Breast epithelium (tissue), 4 donors: ENCODE results near the gene NUDT6. TPM values are rescaled to one million over a fixed set of nuclear protein-coding genes. Genes with fewer than 3 reads are reported as not detected.

Experiments
- DNase-seq, 2 donors: peaks; one replicate each; pipeline ENCODE4 v3.0.0-alpha.2; 2019; ENCODE audit warnings: low spot score in 2 of 2
- H3K27ac ChIP-seq, 2 donors: fragments of 200-600 bp; sonication (generic) in 1 of 2; one replicate each; pipeline ENCODE4 v1.5.1; 2016 to 2019; ENCODE audit warnings: mild to moderate bottlenecking in 1 of 2
- H3K27me3 ChIP-seq, 2 donors: fragments of 200-600 bp; sonication (generic) in 1 of 2; one replicate each; pipeline versions ENCODE4 v1.5.1 to v1.6.0; 2017 to 2019; ENCODE audit warnings: control low read depth in 1 of 2, mild to moderate bottlenecking in 1 of 2
- H3K36me3 ChIP-seq: fragments of 200-600 bp; one replicate; pipeline ENCODE4 v1.5.1; 2019
- H3K4me1 ChIP-seq, 2 donors: fragments of 200-600 bp; sonication (generic); one replicate each; pipeline ENCODE4 v1.5.1; 2016 to 2019; ENCODE audit warnings: control low read depth in 1 of 2
- H3K4me3 ChIP-seq, 3 donors: fragments of 200-600 bp; sonication (generic); 1 replicate in 2 of 3; 2 replicates in 1 of 3; pipeline ENCODE4 v1.5.1; 2016 to 2019; ENCODE audit warnings: mild to moderate bottlenecking in 3 of 3, moderate library complexity in 2 of 3
- H3K9me3 ChIP-seq, 2 donors: fragments of 200-600 bp; sonication (generic) in 1 of 2; one replicate each; pipeline ENCODE4 v1.5.1; 2016 to 2019; ENCODE audit warnings: control low read depth in 1 of 2
- CTCF ChIP-seq, 3 donors: fragments of 450-650 bp; IDR thresholded peaks; one replicate each; pipeline ENCODE4 v1.5.1; 2016 to 2017; ENCODE audit warnings: antibody characterized with exemption in 3 of 3, mild to moderate bottlenecking in 3 of 3, moderate library complexity in 3 of 3
- POLR2A ChIP-seq: fragments of 450-650 bp; IDR thresholded peaks from one replicate; pipeline ENCODE4 v1.6.1; 2016; ENCODE audit warnings: antibody characterized with exemption, mild to moderate bottlenecking, moderate library complexity
- POLR2AphosphoS5 ChIP-seq, 3 donors: sonication (generic); formaldehyde crosslinking; IDR thresholded peaks; one replicate each; pipeline ENCODE4 v1.6.1; 2017; ENCODE audit warnings: antibody characterized with exemption in 3 of 3
- intact Hi-C: fragments of 100-400 bp; cut with DNase I; formaldehyde crosslinking; loops from one replicate; pipeline ENCODE4 v1.15.1; 2023; ENCODE audit warnings: low total_unique reads
- total RNA-seq, 3 donors: library from RNA; depleted of rRNA; stranded (reverse); fragments of >200 nt; gene quantifications; one replicate each; pipeline ENCODE4 v1.1.0, GENCODE V29; 2016

Gene NUDT6
- total RNA-seq, 3 donors from 2014 or later = 8.2 to 10.8 (median 8.5) TPM

- Histone ChIP-seq H3K36me3 (no peaks in the 10 kb centered on the region), H3K27ac (peak overlapping the region; percentile 9 to 29), H3K4me1 (no peaks in the 10 kb centered on the region), H3K9me3 (no peaks in the 10 kb centered on the region), H3K4me3 (no peak overlapping the region), H3K27me3 (no peaks in the 10 kb centered on the region)
- no peak for DNase-seq
- TF ChIP-seq POLR2AphosphoS5 (IDR thresholded peaks at IDR 0.05) = no peak
- TF ChIP-seq CTCF (IDR thresholded peaks at IDR 0.05) = no peak
- TF ChIP-seq POLR2A = no peak
- intact Hi-C loops = no loop called here
Measured at GRCh38 chr4:122899682-122900081, 22.7 kb downstream of the NUDT6 start.

GRCh38 chr4:122898370-122899150 is 23.8 kb downstream of the NUDT6 start:
- Histone ChIP-seq H3K27ac (peak overlapping the region in 1 of 2 donors; percentile 56), H3K4me1 (no peaks in the 10 kb centered on the region), H3K36me3 (no peaks in the 10 kb centered on the region), H3K9me3 (no peaks in the 10 kb centered on the region), H3K4me3 (no peak overlapping the region), H3K27me3 (no peaks in the 10 kb centered on the region)
- DNase-seq = peak in 1 of 2 donors; percentile 54
- TF ChIP-seq POLR2AphosphoS5 (IDR thresholded peaks at IDR 0.05) = no peak
- no peak for TF ChIP-seq POLR2A
- TF ChIP-seq CTCF (IDR thresholded peaks at IDR 0.05) = no peak
- intact Hi-C loops = no loop called here

- intact Hi-C loops = no loop called here
- Histone ChIP-seq H3K27me3 (no peaks in the 10 kb centered on the region), H3K9me3 (no peaks in the 10 kb centered on the region), H3K4me1 (no peaks in the 10 kb centered on the region), H3K4me3 (no peak overlapping the region), H3K36me3 (no peaks in the 10 kb centered on the region), H3K27ac (peak overlapping the region in 1 of 2 donors; percentile 32)
- no peak for DNase-seq
- TF ChIP-seq POLR2AphosphoS5 (IDR thresholded peaks at IDR 0.05) = no peak
- no peak for TF ChIP-seq POLR2A
- no peak for TF ChIP-seq CTCF (IDR thresholded peaks at IDR 0.05)
Measured at GRCh38 chr4:122896270-122896669, 26.1 kb downstream of the NUDT6 start.

GRCh38 chr4:122895336-122895995 is 26.9 kb downstream of the NUDT6 start:
- no peak overlapping the region for H3K27ac ChIP-seq
- no peaks in the 10 kb centered on the region for H3K4me1 ChIP-seq
- H3K36me3 ChIP-seq = no peaks in the 10 kb centered on the region
- no peak overlapping the region for H3K4me3 ChIP-seq
- no peak for DNase-seq
- H3K27me3 ChIP-seq = no peaks in the 10 kb centered on the region
- intact Hi-C loops = no loop called here
- no peak for TF ChIP-seq POLR2AphosphoS5 (IDR thresholded peaks at IDR 0.05)
- no peak for TF ChIP-seq CTCF (IDR thresholded peaks at IDR 0.05)
- no peak for TF ChIP-seq POLR2A
- H3K9me3 ChIP-seq = no peaks in the 10 kb centered on the region

GRCh38 chr4:122894827-122895226 is 27.6 kb downstream of the NUDT6 start:
- Histone ChIP-seq H3K4me3 (no peak overlapping the region), H3K27me3 (no peaks in the 10 kb centered on the region), H3K36me3 (no peaks in the 10 kb centered on the region), H3K9me3 (no peaks in the 10 kb centered on the region), H3K27ac (no peak overlapping the region), H3K4me1 (no peaks in the 10 kb centered on the region)
- TF ChIP-seq CTCF (IDR thresholded peaks at IDR 0.05) (no peak), POLR2AphosphoS5 (IDR thresholded peaks at IDR 0.05) (no peak), POLR2A (no peak)
- no peak for DNase-seq
- intact Hi-C loops = loop anchor here (5.0 kb wide), 1 partner anchor 683 kb away; no protein-coding TSS in a partner anchor
